K562 (cell line): ENCODE measurements around the gene METTL22. TPM values are rescaled to one million over a fixed set of nuclear protein-coding genes. Genes with fewer than 3 reads are reported as not detected.

ENCODE experiments used
- HDAC1 ChIP-seq, 2 experiments: fragments of 450-650 bp; IDR thresholded peaks; 2 replicates each; pipeline ENCODE4 v1.6.1; 2016 to 2017; ENCODE audit warnings: inconsistent platforms in 1 of 2, mild to moderate bottlenecking in 1 of 2, moderate library complexity in 1 of 2
- IRF2 ChIP-seq: sonication (generic); formaldehyde crosslinking; IDR thresholded peaks from 2 replicates; pipeline ENCODE4 v1.8.1; 2022; ENCODE audit warnings: mild to moderate bottlenecking, missing genetic modification reagents
- RBM39 ChIP-seq: fragments of 200-400 bp; formaldehyde crosslinking; optimal IDR thresholded peaks from 2 replicates; pipeline ENCODE3; 2018; ENCODE audit warnings: low read depth, low read length
- ZKSCAN8 ChIP-seq: fragments of 200-800 bp; sonication (Bioruptor generic); IDR thresholded peaks from 2 replicates; pipeline ENCODE4 v1.6.1; 2016; ENCODE audit warnings: missing genetic modification characterization, missing compliant biosample characterization
- polyA plus RNA-seq, 8 experiments: library from polyadenylated mRNA; depleted of rRNA in 4 of 8; stranded (reverse) in 5 of 8; unstranded in 3 of 8; fragments of >200 nt; fragmentation: Nextera tagmentation in 2 of 8; fragmentation: Illumina TruSeq in 1 of 8; extraction: Ambion mirVana in 2 of 8; extraction: Trizol in 1 of 8; gene quantifications; 2 replicates each; pipeline versions ENCODE4 v1.2.1 to v1.2.3, GENCODE V29; 2011 to 2014; ENCODE audit warnings: inconsistent platforms in 1 of 8, missing spikeins in 1 of 8
- total RNA-seq, 7 experiments: library from RNA; depleted of rRNA in 6 of 7; stranded (reverse); fragments of >200 nt in 6 of 7; fragmentation: Illumina TruSeq in 2 of 7; extraction: Trizol in 2 of 7; gene quantifications; 2 replicates each; pipeline versions ENCODE4 v1.2.1 to v1.2.3, GENCODE V29; 2011 to 2021; ENCODE audit warnings: low replicate concordance in 1 of 7
- TF ChIP-seq, protein P1 (sequence below): fragments of 450-650 bp; IDR thresholded peaks from 2 replicates; pipeline ENCODE4 v1.6.1; 2016; ENCODE audit warnings: mild to moderate bottlenecking, moderate library complexity

METTL22 gene
- total and polyA plus RNA-seq, 9 of the 15 experiments (the other 6 are each of a cell fraction or from before 2014, with no cell fraction given): 6.9 to 33.2 (median 18.5) TPM

DNA sequence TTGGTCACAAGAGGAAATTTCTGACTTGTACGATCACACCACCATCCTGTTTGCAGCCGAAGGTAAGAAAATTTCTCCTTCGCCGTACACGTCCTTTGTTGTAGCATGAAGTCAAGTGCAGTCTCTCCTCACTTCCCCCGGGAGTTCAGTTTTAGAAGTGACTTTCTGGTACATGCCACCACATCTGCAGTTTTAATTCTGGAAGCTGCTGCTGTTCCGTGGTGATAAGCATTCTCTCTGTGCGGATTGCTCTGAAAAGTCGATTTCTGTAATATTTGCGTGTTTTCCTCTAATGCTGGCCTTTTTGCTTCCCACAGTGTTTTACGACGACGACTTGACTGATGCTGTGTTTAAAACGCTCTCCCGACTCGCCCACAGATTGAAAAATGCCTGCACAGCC lies 20.6 kb downstream of the METTL22 start (continued):
- TF ChIP-seq, protein P1, sequence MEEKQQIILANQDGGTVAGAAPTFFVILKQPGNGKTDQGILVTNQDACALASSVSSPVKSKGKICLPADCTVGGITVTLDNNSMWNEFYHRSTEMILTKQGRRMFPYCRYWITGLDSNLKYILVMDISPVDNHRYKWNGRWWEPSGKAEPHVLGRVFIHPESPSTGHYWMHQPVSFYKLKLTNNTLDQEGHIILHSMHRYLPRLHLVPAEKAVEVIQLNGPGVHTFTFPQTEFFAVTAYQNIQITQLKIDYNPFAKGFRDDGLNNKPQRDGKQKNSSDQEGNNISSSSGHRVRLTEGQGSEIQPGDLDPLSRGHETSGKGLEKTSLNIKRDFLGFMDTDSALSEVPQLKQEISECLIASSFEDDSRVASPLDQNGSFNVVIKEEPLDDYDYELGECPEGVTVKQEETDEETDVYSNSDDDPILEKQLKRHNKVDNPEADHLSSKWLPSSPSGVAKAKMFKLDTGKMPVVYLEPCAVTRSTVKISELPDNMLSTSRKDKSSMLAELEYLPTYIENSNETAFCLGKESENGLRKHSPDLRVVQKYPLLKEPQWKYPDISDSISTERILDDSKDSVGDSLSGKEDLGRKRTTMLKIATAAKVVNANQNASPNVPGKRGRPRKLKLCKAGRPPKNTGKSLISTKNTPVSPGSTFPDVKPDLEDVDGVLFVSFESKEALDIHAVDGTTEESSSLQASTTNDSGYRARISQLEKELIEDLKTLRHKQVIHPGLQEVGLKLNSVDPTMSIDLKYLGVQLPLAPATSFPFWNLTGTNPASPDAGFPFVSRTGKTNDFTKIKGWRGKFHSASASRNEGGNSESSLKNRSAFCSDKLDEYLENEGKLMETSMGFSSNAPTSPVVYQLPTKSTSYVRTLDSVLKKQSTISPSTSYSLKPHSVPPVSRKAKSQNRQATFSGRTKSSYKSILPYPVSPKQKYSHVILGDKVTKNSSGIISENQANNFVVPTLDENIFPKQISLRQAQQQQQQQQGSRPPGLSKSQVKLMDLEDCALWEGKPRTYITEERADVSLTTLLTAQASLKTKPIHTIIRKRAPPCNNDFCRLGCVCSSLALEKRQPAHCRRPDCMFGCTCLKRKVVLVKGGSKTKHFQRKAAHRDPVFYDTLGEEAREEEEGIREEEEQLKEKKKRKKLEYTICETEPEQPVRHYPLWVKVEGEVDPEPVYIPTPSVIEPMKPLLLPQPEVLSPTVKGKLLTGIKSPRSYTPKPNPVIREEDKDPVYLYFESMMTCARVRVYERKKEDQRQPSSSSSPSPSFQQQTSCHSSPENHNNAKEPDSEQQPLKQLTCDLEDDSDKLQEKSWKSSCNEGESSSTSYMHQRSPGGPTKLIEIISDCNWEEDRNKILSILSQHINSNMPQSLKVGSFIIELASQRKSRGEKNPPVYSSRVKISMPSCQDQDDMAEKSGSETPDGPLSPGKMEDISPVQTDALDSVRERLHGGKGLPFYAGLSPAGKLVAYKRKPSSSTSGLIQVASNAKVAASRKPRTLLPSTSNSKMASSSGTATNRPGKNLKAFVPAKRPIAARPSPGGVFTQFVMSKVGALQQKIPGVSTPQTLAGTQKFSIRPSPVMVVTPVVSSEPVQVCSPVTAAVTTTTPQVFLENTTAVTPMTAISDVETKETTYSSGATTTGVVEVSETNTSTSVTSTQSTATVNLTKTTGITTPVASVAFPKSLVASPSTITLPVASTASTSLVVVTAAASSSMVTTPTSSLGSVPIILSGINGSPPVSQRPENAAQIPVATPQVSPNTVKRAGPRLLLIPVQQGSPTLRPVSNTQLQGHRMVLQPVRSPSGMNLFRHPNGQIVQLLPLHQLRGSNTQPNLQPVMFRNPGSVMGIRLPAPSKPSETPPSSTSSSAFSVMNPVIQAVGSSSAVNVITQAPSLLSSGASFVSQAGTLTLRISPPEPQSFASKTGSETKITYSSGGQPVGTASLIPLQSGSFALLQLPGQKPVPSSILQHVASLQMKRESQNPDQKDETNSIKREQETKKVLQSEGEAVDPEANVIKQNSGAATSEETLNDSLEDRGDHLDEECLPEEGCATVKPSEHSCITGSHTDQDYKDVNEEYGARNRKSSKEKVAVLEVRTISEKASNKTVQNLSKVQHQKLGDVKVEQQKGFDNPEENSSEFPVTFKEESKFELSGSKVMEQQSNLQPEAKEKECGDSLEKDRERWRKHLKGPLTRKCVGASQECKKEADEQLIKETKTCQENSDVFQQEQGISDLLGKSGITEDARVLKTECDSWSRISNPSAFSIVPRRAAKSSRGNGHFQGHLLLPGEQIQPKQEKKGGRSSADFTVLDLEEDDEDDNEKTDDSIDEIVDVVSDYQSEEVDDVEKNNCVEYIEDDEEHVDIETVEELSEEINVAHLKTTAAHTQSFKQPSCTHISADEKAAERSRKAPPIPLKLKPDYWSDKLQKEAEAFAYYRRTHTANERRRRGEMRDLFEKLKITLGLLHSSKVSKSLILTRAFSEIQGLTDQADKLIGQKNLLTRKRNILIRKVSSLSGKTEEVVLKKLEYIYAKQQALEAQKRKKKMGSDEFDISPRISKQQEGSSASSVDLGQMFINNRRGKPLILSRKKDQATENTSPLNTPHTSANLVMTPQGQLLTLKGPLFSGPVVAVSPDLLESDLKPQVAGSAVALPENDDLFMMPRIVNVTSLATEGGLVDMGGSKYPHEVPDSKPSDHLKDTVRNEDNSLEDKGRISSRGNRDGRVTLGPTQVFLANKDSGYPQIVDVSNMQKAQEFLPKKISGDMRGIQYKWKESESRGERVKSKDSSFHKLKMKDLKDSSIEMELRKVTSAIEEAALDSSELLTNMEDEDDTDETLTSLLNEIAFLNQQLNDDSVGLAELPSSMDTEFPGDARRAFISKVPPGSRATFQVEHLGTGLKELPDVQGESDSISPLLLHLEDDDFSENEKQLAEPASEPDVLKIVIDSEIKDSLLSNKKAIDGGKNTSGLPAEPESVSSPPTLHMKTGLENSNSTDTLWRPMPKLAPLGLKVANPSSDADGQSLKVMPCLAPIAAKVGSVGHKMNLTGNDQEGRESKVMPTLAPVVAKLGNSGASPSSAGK: no peak
- TF ChIP-seq HDAC1 (IDR thresholded peaks at IDR 0.05): no peak
- TF ChIP-seq IRF2 (CRISPR knock-in tag): no peak
- no peak for TF ChIP-seq ZKSCAN8 (CRISPR knock-in tag)
- TF ChIP-seq RBM39: no peak
